Stimulated activated CD8-positive, alpha-beta memory T cell treated with anti-CD3 and anti-CD28 coated beads, Interleukin-7, amount 100 ng/mL, for 48 hours (primary cell): Measurements from ENCODE around the gene DMPK.
"Not testable (repeated sequence)": the region's sequence is repeated elsewhere in the genome, so short reads cannot be mapped to it uniquely, and the experiment has no call there.

Experiments
- DNase-seq, 2 donors: peaks; one replicate each; pipeline ENCODE4 v3.0.0-alpha.2; 2020; ENCODE audit warnings: low read depth in 1 of 2; ENCODE audit errors: extremely low read depth in 1 of 2

The DMPK gene

GRCh38 chr19:45751483-45751882, 30.8 kb downstream of the DMPK start:
- not testable (repeated sequence) for DNase-seq

- DNase-seq: no peak
These were observed 34.8 kb downstream of the DMPK start for GRCh38 chr19:45747513-45747912.

GRCh38 chr19:45746866-45747265, 35.4 kb downstream of the DMPK start:
- no peak for DNase-seq

GRCh38 chr19:45745606-45746005, 36.7 kb downstream of the DMPK start:
- DNase-seq: no peak

- DNase-seq: no peak
These were observed 39.3 kb downstream of the DMPK start for GRCh38 chr19:45742969-45743368.

GRCh38 chr19:45739498-45740439, 42.5 kb downstream of the DMPK start:
- DNase-seq: no peak

- no peak for DNase-seq
These were observed 49.0 kb downstream of the DMPK start, which contains the start of gene MEIOSIN for GRCh38 chr19:45733160-45733810. Gene MEIOSIN (plus strand): TSS chr19:45733439. CDS start chr19:45735377, 1,938 bp downstream.

- DNase-seq: peak; percentile 86 to 97
These were observed 51.7 kb downstream of the DMPK start, which contains the start of gene FBXO46 for GRCh38 chr19:45730368-45731288. Gene FBXO46 (minus strand): TSS chr19:45730896. CDS start chr19:45713495, 17,401 bp downstream.

GRCh38 chr19:45729800-45730290, 52.4 kb downstream of the DMPK start:
- peak in 1 of 2 donors; percentile 15 for DNase-seq

- DNase-seq: not testable (repeated sequence)
These were observed 53.6 kb downstream of the DMPK start for GRCh38 chr19:45728683-45729082.

- DNase-seq: not testable (repeated sequence)
These were observed 62.2 kb downstream of the DMPK start for GRCh38 chr19:45720065-45720464.
